Suppressor macrophage treated with lipopolysaccharide for 1 hour (primary cell): ENCODE results near the gene RNU7-1.

Source experiments
- DNase-seq, 3 donors: peaks; one replicate each; pipeline ENCODE4 v3.0.0-alpha.2; 2020 to 2022

The RNU7-1 gene

DNA sequence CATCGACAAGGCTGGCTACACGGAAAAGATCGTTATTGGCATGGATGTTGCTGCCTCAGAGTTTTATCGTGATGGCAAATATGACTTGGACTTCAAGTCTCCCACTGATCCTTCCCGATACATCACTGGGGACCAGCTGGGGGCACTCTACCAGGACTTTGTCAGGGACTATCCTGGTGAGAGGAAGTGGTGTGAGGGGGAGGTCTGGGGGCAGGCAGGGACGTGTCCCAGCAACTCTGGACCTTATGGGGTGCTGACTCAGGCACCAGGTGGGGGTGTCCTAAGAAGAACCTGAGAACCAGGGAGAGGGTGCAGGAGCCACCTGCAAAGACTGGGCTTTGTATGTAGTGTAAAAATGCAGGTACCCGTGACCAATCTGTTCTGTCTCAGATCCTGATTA lies 24.0 kb upstream of the RNU7-1 start:
- peak in 2 of 3 donors; percentile 29 to 50 for DNase-seq

DNA sequence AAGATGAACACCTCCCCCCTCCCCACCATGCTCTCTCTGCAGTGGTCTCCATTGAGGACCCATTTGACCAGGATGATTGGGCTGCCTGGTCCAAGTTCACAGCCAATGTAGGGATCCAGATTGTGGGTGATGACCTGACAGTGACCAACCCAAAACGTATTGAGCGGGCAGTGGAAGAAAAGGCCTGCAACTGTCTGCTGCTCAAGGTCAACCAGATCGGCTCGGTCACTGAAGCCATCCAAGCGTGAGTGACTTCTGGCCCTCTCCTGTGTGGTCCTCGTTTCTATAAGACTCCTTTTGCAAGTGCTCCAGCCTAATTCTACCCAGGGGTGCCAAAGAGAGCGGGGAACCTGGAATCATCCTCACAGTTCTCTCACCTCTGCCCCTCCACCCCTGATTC lies 22.1 kb upstream of the RNU7-1 start:
- DNase-seq: no peak

DNA sequence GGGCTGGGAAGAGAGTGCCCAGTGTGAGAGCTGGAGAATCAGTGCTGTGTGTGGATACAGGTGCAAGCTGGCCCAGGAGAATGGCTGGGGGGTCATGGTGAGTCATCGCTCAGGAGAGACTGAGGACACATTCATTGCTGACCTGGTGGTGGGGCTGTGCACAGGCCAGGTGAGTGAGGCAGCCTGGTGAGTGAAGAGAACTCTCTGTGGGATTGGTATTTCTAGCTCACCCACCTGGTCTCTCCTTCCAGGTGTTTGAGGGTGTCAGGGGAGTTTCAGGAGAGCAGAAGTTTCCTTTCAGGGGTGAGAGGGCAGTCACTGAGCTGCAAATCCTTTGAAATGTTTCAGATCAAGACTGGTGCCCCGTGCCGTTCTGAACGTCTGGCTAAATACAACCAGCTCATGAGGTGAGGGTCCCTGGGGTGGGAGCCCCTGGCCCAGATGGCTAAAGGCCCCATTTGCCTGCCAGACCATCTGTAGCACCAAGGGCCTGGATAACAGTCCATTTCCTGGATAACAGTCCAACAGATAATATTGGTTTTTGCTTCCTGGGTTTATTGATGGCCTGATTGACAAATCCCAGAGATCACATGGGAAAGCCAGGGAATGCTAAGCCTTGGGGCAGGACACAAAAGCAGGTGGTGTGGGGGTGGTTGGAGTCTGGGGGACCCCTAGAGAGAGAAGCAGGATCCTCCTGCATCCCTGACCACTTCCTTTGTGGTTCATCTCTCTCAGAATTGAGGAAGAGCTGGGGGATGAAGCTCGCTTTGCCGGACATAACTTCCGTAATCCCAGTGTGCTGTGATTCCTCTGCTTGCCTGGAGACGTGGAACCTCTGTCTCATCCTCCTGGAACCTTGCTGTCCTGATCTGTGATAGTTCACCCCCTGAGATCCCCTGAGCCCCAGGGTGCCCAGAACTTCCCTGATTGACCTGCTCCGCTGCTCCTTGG lies 21.3 kb upstream of the RNU7-1 start:
- peak; percentile 59 to 68 (median 62) for DNase-seq

DNA sequence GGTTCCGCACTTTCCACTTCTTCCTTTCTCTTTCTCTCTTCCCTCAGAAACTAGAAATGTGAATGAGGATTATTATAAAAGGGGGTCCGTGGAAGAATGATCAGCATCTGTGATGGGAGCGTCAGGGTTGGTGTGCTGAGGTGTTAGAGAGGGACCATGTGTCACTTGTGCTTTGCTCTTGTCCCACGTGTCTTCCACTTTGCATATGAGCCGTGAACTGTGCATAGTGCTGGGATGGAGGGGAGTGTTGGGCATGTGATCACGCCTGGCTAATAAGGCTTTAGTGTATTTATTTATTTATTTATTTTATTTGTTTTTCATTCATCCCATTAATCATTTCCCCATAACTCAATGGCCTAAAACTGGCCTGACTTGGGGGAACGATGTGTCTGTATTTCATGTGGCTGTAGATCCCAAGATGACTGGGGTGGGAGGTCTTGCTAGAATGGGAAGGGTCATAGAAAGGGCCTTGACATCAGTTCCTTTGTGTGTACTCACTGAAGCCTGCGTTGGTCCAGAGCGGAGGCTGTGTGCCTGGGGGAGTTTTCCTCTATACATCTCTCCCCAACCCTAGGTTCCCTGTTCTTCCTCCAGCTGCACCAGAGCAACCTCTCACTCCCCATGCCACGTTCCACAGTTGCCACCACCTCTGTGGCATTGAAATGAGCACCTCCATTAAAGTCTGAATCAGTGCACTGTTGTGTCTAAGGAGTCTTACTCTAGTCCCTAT lies 20.4 kb upstream of the RNU7-1 start:
- DNase-seq: no peak

DNA sequence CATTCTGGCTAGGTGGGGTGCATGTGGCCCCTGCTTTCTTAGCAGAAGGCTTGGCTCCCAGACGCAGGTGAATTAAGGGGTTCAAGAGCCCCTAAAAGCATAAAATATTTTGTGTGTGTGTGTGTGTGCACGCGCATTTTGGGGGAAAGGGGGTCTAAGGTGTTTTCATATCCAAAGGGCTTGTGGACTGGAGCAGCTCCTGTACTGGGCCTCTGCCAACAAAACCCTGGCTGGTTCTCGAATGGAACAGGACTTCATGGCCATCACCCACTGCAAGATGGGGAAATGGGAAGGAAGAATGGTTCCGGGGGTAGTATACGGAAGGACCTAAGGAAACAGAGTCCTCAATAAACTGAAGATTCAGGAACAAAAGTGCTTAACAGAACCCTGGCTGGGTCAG lies 19.8 kb upstream of the RNU7-1 start:
- DNase-seq: no peak

DNA sequence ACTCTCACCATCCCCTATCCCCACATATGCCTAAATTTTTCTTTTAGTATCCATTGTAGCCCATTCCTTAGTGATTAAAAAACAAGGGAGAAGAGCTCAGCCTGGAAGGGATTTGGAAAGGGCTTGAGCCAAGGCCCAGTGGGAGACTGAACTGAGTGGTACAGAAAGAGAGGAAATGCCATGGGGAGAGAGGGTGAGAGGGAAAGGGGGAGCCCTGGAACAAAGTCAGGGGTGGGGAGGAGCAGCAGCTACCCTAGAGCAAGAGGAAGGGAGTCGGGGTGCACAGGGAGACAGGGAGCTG lies 18.4 kb upstream of the RNU7-1 start:
- no peak for DNase-seq

DNA sequence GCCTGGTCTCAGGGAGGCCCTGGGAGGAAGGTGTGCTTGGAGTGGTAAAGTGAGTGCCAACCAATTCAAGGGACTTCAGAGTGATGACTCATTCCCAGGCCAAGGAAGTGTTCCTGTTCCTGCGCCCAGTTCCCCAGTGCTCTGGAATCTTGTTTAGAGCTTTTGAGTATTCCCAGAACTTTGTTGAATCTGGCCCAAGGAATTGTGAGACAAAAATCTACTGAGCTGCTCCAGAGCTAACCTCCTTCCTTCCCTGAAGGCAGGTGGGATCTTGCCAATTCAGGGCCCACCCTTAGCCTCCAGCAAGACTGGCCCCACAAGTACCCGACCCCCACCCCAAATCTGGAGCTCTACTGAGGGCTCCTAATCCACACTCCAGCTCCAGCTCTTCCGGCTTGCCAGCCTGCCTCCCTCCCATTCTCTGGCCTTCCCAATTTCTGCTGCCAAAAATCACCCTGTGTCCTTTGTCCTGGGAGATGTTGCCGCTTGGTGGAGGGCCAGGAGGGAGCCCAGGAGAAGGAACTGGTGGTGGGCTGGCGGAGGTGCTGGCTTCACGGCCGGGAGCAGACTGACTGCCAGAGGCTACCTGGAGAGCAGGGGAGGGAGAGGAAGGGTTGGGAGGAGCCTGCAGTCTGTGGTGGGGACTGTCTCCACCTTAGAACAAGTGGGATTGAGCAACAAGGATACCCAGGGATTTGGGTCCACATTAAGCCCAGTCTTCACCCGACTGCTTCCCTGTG lies 17.9 kb upstream of the RNU7-1 start:
- peak in 2 of 3 donors; percentile 25 to 43 for DNase-seq

DNA sequence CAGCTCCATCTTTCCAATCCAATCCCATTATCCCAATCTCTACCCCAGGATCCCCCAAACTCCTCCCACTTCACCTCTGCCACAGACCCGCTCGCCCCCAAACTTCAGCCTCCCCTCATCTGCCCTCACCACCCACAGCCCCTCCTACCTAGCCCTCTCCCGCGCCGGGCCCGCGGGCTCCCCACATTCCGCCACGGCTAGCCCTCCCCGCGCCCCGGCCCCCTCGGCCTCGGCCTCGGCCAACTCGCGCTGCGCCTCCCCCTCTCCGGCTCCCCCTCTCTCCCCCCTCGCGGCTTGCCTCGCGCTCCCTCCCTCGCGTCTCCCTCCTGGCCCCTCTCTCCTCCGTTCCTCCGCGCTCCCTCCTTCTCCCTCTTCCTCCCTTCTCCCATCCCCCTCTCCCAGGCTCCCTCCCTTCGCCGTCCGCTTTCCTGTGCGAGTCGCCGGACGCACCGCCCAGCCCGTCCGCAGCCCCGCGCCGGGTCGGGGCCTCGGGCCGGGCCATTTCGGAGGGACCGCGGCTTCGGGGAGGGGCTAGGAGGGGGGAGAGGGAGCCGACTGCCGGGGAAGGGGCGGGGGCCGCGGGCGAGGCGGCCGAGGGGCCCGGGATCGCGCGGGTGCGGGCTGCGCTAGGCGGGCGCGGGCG lies 16.1 kb upstream of the RNU7-1 start, which contains the start of gene ATN1:
Gene ATN1 (plus strand): TSS at position 581 of the 643 bp plus-strand sequence. CDS start 6,043 bp downstream, outside the sequence.
- DNase-seq: peak in 2 of 3 donors; percentile 52 to 75

DNA sequence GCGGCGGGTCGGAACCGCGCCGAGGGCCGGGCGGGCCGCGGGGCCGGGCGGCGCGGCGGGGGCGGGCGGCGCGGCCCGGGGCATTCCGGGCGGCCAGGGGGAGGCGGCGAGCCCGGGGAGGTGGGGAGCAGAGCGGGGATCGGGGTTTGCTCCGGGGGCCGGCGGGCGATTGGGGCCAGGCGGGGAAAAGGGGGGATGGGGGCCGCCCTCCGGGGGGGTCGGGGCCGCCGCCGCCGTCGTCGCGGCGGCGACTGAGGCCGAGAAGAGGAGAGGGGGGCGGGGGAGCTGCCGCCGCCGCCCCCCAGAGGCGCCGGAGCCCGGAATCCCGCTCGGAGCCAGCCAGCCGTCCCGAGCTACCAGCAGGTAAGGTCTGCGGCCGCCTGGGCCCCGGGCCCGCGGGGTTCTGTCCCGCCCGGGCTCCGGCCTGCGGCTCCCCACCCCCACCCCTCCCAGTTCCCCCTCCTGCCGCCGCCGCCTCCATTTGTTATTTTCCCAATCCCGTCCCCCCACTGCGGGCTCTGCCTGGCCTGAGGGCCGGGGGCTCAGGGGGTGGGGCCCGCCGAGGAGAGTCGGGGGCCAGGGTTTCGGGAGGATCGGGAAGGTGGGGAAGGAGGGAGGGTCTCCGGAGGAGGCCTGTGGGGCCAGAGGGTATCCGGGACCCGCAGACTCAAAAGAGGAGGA lies 15.5 kb upstream of the RNU7-1 start:
- DNase-seq: peak in 1 of 3 donors; percentile 43

DNA sequence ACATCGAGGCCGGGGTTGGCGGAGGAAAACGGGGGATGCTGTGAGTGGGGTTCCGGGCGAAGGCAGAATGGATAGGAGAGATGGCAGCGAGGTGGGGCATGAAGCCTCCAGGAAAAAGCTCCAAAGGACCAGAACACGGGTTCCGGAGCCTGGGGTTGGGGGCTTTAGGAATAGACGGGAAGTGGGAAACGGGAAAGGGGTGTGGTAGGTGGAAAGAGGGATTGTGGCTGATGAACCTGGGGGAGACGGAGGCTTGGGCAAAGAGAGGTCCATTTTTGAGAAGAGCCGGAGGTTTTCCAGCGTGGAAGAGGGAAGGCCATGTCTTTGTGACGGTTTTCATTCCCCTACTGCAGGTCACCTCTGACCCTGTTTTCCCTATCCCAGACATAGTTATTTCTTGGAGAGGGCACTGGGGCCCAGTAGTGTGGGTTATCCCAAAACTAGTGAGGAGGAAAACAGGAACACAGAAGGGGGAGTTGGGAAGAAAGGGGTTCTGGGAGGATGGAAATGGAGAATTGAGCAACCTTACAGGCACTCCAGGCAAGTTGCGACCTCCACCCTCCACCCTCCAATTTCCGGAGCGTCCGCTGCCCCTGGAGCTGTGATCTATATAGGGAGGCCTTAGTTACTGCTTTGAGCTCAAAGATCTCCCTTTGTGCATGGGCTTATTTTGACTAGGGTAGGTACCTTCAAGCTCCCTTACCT lies 14.8 kb upstream of the RNU7-1 start:
- DNase-seq: no peak

DNA sequence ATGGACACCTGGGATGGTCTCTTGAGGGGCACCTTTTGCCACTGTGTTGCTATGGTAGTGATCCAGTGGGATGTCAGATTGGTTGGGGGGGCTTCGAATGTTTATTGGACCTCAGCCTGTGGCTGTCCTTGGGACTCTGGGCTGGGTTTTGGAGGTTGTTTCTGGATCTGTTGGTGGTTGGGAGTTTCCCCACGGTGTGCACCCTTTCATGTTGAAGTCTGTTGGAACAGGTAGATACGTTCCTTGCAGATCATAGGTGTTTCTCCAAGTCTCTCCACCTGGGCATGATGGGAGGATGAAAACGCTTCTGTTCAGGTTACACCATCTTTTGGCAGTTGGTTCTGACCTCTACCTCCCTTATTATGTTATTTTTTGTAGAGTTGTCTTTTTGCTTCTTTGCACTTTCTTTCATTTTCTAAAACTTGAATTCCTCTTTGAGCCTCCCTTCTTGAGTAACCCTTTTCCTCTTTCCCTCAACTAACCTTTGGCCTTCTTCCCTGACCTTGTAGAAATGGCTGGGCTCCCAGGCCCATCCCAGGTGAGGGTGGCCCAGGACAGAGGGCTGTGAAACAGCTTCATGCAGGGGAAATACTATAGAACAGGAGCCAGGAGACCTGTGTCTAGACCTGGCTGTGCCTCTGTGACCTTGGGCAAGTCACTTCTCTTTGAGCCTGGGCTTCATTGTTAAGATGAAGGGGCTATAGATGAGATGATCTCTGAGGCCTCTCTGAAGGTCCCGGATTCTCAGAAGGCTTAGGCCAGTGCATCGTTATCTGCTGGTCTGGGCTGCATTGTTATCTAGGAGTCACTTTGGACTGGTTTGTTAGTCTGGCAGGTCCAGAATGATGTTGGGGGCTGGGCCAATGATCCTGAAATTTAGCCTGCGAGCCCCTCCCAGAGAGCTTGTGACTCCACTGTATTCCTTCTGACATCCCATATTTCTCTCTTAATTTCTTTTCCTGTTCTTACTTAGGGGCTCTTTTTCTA lies 13.9 kb upstream of the RNU7-1 start:
- no peak for DNase-seq

DNA sequence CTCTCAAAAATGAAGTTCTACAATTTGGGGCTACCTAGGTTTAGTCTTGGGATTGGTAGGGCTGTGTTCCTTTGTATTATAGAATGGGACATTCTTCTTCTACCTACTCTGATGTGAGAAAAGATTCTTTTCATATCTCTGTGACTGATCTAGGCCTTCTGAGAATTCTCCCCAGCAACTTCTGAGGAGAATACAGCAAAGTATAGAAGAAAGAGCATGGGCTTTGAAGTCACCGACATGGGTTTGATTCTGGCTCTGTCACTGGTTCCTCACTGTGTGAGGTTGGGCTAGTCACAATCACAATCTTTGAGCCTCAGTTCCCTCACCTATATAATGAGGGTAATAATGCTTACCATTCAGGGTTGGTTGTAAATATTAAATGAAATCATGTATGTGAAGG lies 10.8 kb upstream of the RNU7-1 start:
- DNase-seq: no peak

DNA sequence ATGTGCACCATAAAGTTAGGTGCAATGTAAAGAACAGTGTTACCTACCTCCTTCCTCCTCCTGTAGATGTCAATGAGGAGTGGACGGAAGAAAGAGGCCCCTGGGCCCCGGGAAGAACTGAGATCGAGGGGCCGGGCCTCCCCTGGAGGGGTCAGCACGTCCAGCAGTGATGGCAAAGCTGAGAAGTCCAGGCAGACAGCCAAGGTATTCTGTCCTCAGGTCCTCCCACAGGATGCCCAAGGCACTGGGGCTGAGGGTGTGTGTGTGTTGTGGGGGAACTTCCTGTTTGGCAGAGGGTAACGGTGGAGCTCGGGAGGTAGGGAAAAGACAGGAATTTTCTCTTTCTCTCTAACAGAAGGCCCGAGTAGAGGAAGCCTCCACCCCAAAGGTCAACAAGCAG lies 9.5 kb upstream of the RNU7-1 start:
- DNase-seq: no peak

DNA sequence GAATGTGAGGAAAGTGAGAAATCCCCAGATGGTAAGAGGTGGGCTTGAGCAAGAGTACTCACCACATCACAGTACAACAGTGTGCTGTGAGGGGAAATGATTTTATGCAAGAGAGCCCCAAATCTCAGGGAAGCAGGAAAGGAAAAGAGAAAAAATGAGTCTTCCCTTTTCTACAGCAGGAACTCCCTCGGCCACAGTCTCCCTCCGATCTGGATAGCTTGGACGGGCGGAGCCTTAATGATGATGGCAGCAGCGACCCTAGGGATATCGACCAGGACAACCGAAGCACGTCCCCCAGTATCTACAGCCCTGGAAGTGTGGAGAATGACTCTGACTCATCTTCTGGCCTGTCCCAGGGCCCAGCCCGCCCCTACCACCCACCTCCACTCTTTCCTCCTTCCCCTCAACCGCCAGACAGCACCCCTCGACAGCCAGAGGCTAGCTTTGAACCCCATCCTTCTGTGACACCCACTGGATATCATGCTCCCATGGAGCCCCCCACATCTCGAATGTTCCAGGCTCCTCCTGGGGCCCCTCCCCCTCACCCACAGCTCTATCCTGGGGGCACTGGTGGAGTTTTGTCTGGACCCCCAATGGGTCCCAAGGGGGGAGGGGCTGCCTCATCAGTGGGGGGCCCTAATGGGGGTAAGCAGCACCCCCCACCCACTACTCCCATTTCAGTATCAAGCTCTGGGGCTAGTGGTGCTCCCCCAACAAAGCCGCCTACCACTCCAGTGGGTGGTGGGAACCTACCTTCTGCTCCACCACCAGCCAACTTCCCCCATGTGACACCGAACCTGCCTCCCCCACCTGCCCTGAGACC lies 8.0 kb upstream of the RNU7-1 start:
- peak; percentile 65 to 77 (median 72) for DNase-seq

DNA sequence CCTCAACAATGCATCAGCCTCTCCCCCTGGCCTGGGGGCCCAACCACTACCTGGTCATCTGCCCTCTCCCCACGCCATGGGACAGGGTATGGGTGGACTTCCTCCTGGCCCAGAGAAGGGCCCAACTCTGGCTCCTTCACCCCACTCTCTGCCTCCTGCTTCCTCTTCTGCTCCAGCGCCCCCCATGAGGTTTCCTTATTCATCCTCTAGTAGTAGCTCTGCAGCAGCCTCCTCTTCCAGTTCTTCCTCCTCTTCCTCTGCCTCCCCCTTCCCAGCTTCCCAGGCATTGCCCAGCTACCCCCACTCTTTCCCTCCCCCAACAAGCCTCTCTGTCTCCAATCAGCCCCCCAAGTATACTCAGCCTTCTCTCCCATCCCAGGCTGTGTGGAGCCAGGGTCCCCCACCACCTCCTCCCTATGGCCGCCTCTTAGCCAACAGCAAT lies 7.4 kb upstream of the RNU7-1 start:
- peak in 1 of 3 donors; percentile 46 for DNase-seq

DNA sequence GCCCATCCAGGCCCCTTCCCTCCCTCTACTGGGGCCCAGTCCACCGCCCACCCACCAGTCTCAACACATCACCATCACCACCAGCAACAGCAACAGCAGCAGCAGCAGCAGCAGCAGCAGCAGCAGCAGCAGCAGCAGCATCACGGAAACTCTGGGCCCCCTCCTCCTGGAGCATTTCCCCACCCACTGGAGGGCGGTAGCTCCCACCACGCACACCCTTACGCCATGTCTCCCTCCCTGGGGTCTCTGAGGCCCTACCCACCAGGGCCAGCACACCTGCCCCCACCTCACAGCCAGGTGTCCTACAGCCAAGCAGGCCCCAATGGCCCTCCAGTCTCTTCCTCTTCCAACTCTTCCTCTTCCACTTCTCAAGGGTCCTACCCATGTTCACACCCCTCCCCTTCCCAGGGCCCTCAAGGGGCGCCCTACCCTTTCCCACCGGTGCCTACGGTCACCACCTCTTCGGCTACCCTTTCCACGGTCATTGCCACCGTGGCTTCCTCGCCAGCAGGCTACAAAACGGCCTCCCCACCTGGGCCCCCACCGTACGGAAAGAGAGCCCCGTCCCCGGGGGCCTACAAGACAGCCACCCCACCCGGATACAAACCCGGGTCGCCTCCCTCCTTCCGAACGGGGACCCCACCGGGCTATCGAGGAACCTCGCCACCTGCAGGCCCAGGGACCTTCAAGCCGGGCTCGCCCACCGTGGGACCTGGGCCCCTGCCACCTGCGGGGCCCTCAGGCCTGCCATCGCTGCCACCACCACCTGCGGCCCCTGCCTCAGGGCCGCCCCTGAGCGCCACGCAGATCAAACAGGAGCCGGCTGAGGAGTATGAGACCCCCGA lies 6.8 kb upstream of the RNU7-1 start:
- DNase-seq: peak in 1 of 3 donors; percentile 39

DNA sequence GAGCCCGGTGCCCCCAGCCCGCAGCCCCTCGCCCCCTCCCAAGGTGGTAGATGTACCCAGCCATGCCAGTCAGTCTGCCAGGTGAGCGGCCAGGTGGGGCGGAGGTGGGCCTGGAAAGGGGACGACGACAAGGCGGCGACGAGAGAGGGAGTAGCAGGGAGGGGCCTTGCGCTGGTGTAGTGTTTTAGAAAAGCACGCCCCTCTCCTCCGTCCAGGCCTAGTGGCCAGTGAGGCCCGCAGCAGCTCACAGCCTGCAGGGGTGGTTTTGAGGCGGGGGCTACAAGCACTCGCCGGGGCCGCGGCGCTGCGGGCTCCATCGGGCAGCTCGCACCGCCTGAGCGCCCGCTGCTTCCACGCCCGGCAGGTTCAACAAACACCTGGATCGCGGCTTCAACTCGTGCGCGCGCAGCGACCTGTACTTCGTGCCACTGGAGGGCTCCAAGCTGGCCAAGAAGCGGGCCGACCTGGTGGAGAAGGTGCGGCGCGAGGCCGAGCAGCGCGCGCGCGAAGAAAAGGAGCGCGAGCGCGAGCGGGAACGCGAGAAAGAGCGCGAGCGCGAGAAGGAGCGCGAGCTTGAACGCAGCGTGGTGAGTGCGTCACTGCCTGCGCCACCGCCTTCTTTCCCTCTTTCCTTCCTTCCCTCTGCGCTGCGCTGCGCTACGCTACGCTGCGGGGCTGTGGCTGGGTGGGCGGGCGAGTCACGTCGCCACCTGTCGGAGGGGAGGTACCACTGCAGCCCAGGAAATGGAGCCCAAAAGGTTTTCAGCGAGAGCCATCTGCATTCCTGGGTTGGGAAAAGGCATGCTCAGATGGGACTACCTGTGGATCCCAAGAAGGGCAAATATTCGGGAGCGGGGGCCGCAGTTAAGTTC lies 5.9 kb upstream of the RNU7-1 start:
- DNase-seq: peak; percentile 95 to 96 (median 96)
